ENCODE data around the gene FGF14. TPM values are rescaled to one million over a fixed set of nuclear protein-coding genes. Genes with fewer than 3 reads are reported as not detected.

FGF14 gene
- total RNA-seq, 1 donor from 2014 or later = 4.6 TPM

DNA sequence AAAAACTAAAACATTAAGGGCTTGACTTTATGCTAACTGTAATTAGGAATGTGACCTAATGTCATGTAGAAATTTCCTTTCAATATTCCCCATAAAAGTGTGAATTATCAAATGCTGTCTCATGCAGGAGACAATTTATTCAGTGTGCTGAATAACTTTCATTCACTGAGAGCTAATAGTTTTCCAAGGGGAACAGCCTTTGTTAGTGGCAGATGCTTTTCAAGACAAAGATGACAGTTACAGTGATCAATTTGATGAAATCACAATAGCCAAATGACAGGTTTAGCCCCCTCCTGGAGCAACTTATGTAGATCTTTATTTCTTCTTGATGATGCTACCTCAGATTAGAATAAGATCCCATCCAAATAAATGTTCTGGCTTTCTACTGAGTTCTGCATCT is 673.8 kb downstream of the FGF14 start:
- Mint-ChIP-seq H3K4me3 (ENCODE audit: low read depth) (no peak overlapping the region), H3K27me3 (no peaks in the 10 kb centered on the region), H3K9me3 (ENCODE audit: low read depth) (no peaks in the 10 kb centered on the region), H3K36me3 (ENCODE audit: insufficient read depth) (no peaks in the 10 kb centered on the region), H3K27ac (no peak overlapping the region), H3K4me1 (ENCODE audit: low read depth) (no peaks in the 10 kb centered on the region)
- DNase-seq (ENCODE audit: low spot score, unreplicated experiment) = no peak
- TF ChIP-seq, protein P1, sequence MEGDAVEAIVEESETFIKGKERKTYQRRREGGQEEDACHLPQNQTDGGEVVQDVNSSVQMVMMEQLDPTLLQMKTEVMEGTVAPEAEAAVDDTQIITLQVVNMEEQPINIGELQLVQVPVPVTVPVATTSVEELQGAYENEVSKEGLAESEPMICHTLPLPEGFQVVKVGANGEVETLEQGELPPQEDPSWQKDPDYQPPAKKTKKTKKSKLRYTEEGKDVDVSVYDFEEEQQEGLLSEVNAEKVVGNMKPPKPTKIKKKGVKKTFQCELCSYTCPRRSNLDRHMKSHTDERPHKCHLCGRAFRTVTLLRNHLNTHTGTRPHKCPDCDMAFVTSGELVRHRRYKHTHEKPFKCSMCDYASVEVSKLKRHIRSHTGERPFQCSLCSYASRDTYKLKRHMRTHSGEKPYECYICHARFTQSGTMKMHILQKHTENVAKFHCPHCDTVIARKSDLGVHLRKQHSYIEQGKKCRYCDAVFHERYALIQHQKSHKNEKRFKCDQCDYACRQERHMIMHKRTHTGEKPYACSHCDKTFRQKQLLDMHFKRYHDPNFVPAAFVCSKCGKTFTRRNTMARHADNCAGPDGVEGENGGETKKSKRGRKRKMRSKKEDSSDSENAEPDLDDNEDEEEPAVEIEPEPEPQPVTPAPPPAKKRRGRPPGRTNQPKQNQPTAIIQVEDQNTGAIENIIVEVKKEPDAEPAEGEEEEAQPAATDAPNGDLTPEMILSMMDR (IDR thresholded peaks at IDR 0.05; ENCODE audit: unreplicated experiment) = no peak

- TF ChIP-seq, protein P1 (IDR thresholded peaks at IDR 0.05; ENCODE audit: unreplicated experiment) = no peak
- Mint-ChIP-seq H3K27me3 (no peaks in the 10 kb centered on the region), H3K9me3 (ENCODE audit: low read depth) (no peaks in the 10 kb centered on the region), H3K4me3 (ENCODE audit: low read depth) (no peak overlapping the region), H3K4me1 (ENCODE audit: low read depth) (no peaks in the 10 kb centered on the region), H3K36me3 (ENCODE audit: insufficient read depth) (no peaks in the 10 kb centered on the region), H3K27ac (no peak overlapping the region)
- no peak for DNase-seq (ENCODE audit: low spot score, unreplicated experiment)
Observed at GRCh38 chr13:101727118-101727517, 674.7 kb downstream of the FGF14 start.

DNA sequence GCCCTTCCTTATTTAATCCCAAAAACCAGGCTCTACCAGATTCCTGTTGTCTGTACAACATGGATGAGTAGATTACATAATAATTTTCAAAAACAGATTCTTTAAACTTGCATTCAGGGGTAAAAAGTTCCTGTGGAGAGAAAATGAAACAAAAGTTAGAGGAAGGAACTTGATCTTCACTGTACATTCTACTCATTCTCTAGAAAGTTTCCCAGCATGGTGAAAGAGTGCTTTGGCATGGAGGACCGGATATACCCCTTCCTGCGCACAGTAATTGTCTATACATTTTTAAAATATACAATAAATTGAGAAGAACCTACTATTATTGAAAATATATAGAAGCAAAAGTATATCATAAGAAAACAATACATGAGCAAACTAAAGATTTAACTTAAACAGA is 675.2 kb downstream of the FGF14 start:
- H3K27ac Mint-ChIP-seq = no peak overlapping the region
- no peaks in the 10 kb centered on the region for H3K36me3 Mint-ChIP-seq (ENCODE audit: insufficient read depth)
- H3K4me3 Mint-ChIP-seq (ENCODE audit: low read depth) = no peak overlapping the region
- TF ChIP-seq, protein P1 (IDR thresholded peaks at IDR 0.05; ENCODE audit: unreplicated experiment) = no peak
- no peaks in the 10 kb centered on the region for H3K9me3 Mint-ChIP-seq (ENCODE audit: low read depth)
- H3K27me3 Mint-ChIP-seq = no peaks in the 10 kb centered on the region
- DNase-seq (ENCODE audit: low spot score, unreplicated experiment) = no peak
- H3K4me1 Mint-ChIP-seq (ENCODE audit: low read depth) = no peaks in the 10 kb centered on the region

GRCh38 chr13:101718496-101718895 is 683.4 kb downstream of the FGF14 start:
- no peaks in the 10 kb centered on the region for H3K27me3 Mint-ChIP-seq
- H3K9me3 Mint-ChIP-seq (ENCODE audit: low read depth) = no peaks in the 10 kb centered on the region
- H3K27ac Mint-ChIP-seq = no peak overlapping the region
- no peaks in the 10 kb centered on the region for H3K36me3 Mint-ChIP-seq (ENCODE audit: insufficient read depth)
- TF ChIP-seq, protein P1 (IDR thresholded peaks at IDR 0.05; ENCODE audit: unreplicated experiment) = no peak
- H3K4me1 Mint-ChIP-seq (ENCODE audit: low read depth) = no peaks in the 10 kb centered on the region
- no peak for DNase-seq (ENCODE audit: low spot score, unreplicated experiment)
- no peak overlapping the region for H3K4me3 Mint-ChIP-seq (ENCODE audit: low read depth)

GRCh38 chr13:101717353-101717752 is 684.5 kb downstream of the FGF14 start:
- Mint-ChIP-seq H3K4me1 (ENCODE audit: low read depth) (no peaks in the 10 kb centered on the region), H3K9me3 (ENCODE audit: low read depth) (no peaks in the 10 kb centered on the region), H3K4me3 (ENCODE audit: low read depth) (no peak overlapping the region), H3K27ac (no peak overlapping the region), H3K36me3 (ENCODE audit: insufficient read depth) (no peaks in the 10 kb centered on the region), H3K27me3 (no peaks in the 10 kb centered on the region)
- DNase-seq (ENCODE audit: low spot score, unreplicated experiment) = no peak
- TF ChIP-seq, protein P1 (IDR thresholded peaks at IDR 0.05; ENCODE audit: unreplicated experiment) = no peak

Measured in progenitor cell of endocrine pancreas (in vitro differentiated cells).